GM10847 (cell line): ENCODE measurements around the gene ARHGEF11.

Experiments used
- POLR2A ChIP-seq: IDR thresholded peaks from 2 replicates; pipeline ENCODE4 v1.6.1; 2011; ENCODE audit not compliant: insufficient read length; ENCODE audit errors: extremely low read depth

ARHGEF11 gene

DNA sequence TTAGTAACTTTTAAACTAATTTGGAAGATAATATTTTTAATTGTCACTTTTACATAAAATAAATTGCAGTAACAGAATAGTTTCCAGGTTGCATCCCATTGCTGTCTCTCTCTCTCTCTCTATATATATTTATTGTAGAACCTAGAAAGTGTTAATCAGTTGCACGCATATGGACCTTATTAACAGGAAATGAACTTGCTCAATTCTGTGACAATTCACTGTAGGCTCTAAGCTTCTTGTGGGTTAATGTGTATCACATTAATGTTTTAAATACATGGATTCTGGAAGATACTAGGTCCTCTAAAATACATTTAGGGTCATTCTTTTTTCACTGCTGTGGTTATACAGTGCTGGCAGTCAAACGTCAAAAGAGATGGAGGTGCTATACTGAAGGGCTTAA, 92.0 kb downstream of the ARHGEF11 start:
- TF ChIP-seq POLR2A = no peak

- TF ChIP-seq POLR2A = no peak
Observed at GRCh38 chr1:156951371-156951770, 94.2 kb downstream of the ARHGEF11 start.

DNA sequence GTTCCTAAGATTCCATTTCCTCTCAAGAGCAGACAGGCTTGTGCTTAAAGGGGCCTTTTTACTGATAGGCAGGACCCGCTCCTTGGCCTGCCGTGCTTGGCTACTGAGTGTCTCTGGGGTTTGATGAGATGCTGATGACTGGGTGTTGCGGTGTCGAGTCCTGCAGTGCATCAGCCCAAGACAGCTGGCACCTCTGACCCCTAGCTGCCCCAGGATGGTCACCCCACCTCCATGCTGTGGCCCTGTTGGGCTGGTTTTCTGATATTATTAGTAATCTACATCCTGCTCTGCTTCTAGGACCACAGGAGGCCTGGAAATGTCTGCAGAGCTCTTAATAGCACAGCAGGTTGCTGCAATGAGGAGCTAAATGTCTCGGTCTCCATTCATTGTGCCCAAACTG, 96.4 kb downstream of the ARHGEF11 start:
- TF ChIP-seq POLR2A = no peak

GRCh38 chr1:156948708-156949107, 96.8 kb downstream of the ARHGEF11 start:
- no peak for TF ChIP-seq POLR2A

GRCh38 chr1:156947818-156948525, 97.6 kb downstream of the ARHGEF11 start:
- no peak for TF ChIP-seq POLR2A

DNA sequence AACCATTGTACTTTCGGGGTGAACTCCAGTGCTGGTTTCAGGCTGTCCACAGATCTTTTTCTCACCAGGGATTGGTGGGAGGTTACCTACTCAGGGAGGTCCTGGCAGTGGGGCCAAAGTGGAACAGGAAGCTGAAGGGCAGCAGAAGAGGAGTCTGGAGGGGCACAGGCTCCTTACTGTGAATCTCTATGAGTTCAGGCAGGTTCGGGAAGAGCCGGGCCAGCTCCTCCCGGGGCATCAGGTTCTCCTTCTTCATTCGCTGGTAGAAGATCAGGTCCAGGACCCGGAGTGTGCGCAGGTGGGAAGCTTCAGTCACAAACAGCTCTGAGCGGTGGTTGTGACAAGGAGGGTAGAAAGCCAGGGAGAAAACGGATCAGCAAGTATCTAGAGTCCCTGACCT, 98.4 kb downstream of the ARHGEF11 start:
- TF ChIP-seq POLR2A = no peak

- no peak for TF ChIP-seq POLR2A
Observed at GRCh38 chr1:156945881-156946661, 99.5 kb downstream of the ARHGEF11 start.

GRCh38 chr1:156944848-156945247, 100.7 kb downstream of the ARHGEF11 start:
- TF ChIP-seq POLR2A = no peak

- TF ChIP-seq POLR2A = no peak
Observed at GRCh38 chr1:156944268-156944667, 101.3 kb downstream of the ARHGEF11 start.

DNA sequence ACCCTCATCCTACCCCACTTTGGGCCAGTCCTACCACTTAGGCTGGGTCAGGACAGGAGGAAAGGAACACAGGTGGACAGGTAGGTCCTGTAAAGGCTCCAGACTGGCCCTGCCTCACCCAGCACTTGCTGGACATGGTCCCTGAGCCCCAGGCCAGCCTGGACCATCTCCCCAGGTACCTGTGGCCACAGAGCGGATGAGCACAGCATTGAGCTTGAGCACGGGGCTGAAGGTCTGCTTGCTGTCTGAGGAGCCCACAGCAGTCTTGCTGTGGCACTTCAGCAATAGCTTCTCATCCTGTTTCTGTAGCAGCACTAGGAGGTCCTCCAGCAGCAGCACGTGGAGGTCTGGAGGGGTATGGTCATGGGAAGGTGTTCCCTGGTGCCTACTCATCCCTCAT, 101.8 kb downstream of the ARHGEF11 start:
- TF ChIP-seq POLR2A = no peak

DNA sequence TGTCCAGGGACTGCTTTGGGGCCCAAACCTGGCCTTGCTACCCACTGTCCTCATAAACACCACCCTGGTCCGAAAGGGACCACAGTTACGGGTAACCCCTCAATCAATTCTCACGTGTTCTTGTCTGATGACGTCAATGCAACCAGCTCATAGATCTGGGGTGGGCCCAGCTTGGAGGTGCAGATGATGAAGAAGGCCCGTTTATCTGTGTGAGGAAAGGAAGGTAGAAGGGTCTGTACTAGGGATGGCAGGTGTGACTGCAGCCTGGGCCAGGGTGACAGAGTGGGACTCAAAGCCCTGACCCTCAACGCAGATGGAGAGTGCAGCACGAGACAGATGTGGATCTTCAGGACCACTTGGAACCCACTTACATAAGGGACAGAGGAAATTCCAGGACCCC, 103.0 kb downstream of the ARHGEF11 start:
- no peak for TF ChIP-seq POLR2A

GRCh38 chr1:156942176-156942575, 103.4 kb downstream of the ARHGEF11 start:
- TF ChIP-seq POLR2A = no peak

DNA sequence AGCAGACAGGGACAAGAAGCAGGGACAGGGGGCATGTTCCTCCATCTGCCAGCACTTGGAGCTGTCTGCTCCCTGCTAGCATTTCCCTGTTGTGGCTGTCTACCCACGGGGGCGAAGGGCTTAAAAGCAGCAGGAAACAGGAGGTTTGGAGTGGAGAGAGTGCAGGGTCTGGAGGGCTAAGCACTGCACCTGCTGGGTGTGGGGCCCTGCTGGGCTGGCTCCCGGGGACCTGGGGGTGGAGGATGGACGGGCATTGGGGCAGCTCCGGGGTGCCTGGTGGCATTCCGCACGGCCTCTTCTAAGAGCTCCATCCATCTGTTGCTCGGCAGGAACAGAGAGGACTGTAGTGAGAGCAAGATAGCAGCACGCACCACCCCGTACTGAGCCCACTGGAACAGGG, 103.9 kb downstream of the ARHGEF11 start:
- no peak for TF ChIP-seq POLR2A

- no peak for TF ChIP-seq POLR2A
Observed at GRCh38 chr1:156939786-156940334, 105.7 kb downstream of the ARHGEF11 start.

GRCh38 chr1:156938813-156939212, 106.7 kb downstream of the ARHGEF11 start:
- no peak for TF ChIP-seq POLR2A

- TF ChIP-seq POLR2A = no peak
Observed at GRCh38 chr1:156937883-156938282, 107.7 kb downstream of the ARHGEF11 start.
